HUDEP-2 (cell line): ENCODE results near the gene LRRTM4.

Source experiments
- DNase-seq, 76 experiments: peaks; one replicate each; lab custom pipeline; 2025; ENCODE audit not compliant: unreplicated experiment in 76 of 76; lab: John Stamatoyannopoulos, UW

The LRRTM4 gene

DNA sequence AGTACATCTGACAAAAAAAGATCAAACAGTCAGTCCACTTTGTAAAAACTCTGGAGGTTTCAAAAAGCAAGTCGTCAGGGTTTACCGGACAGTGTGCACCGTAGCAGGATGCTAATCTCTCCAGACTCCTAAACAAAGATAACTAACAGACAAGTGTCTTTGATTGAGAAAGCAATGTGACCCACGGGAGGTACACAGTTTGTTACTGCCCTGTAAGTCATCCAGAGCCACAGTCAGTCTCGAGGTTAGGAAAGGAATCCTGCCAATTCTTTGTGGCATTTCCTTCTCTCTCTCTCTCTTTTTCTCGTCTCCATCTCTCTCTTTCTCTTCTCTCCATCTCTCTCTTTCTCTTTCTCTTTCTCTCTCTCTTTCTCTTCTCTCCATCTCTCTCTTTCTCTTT lies 42.8 kb downstream of the LRRTM4 start:
- no peak for DNase-seq

DNA sequence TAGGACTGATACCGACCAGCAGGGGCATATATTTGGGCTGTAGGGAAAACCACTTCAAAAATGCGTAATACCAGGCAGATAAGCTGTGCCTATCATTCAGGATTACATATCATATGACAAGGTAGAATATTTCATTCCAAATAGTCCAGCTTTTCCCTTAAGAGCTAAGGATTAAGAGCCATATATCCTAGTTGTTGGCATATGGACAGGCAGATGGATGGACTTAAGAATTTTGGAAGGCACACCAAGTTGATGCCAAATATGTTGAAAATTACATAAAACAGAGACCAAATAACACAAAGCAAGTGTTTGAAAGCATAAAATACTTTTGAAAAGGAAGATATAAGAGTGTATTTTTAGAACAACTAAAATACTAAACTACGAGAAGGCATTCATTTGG lies 52.1 kb downstream of the LRRTM4 start:
- no peak for DNase-seq

- no peak for DNase-seq
Observed at GRCh38 chr2:77469106-77469505, 53.1 kb downstream of the LRRTM4 start.

GRCh38 chr2:77459840-77460239 lies 62.3 kb downstream of the LRRTM4 start:
- no peak for DNase-seq

GRCh38 chr2:77458216-77458615 lies 64.0 kb downstream of the LRRTM4 start:
- no peak for DNase-seq

DNA sequence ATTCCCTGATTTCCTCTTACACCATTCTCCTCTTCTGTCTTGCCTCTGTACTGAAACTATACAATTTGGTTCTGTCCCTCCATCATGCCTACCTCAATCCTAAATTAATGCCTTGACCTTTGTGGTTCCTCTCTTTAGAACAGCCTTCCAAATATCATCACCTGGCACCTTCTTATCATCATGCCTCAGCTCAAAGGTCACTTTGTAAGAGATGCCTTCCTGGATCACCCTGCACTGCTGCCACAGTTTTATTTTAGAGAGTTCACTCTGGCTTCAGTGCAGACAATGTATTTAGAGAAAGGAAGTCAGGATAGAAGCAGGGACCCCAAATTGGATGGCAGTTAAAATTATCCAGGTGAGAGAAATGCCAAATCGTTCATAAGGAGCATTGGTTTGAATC lies 64.5 kb downstream of the LRRTM4 start:
- DNase-seq, result no peak

DNA sequence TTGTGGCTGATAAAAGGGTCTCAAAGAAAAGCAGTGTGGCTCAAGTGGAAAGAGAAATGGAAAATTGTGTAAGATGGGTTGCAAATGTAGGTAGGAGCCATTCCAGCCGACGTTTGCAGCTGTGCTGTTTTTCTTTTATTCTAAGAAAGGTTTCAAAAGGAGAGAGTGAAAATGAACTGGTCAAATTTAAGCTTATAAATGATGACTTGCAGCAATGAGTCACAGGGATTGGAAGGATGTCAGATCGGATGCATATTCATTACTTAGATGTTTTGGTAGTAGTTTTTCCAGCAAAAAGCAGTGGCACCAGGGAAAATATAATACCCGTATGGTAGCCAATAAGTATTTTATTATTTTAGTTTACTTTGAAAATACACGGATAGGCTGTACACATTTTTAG lies 79.1 kb downstream of the LRRTM4 start:
- DNase-seq, result no peak

DNA sequence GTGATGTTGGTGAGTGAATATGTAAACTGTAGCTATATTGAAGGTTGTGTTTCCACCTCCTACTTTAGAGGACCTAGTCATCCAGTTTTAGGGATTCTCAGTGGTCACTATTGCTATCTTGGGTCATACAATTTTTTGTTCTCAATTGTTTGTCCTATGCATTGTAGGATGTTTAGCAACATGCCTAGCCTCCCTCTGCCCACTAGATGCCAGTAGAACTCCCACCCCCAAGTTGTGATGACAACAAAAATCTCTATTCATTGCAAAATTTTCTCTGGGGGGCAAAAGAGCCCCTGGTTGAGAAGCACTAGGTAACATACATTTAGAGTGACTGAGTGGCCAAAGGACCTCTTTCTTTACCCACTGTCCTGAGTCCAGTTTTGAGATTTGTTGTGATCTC lies 87.3 kb downstream of the LRRTM4 start:
- DNase-seq, result no peak

DNA sequence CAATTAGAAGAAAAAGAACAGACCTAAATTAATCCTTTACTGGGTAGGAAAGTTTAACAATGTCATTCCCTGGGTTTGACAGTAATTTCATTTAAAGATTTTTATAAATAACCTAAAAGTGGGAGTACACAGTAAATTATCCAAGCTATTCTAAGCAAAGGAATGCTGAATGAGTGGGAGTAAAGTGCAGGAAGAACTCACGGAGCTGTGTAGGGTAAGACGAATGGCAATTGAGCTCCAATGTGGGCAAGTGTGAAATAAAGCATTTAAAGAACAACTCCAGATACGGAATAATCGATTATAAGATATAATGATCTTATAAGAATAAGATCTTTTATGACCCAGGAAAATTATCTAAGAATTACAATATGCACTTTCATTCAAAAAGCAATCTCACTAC lies 93.2 kb downstream of the LRRTM4 start:
- no peak for DNase-seq

DNA sequence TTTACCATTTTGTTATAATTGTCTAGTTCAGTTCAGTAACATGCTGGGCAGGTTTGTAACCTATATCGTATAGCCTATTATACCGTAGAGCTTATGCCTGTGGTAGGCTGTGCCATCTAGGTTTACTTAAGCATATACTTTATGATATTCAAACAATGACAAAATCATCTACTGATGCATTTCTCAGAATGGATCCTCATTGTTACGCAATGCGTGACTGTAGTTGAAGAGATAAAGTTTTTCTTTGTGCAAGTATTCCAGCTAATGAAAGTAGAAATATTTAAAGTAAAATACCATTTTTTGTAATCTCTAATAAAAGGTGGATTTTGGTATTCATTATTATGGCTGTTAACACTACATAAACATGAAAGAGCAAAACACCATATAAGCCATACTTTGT lies 100.2 kb downstream of the LRRTM4 start:
- DNase-seq, result no peak

DNA sequence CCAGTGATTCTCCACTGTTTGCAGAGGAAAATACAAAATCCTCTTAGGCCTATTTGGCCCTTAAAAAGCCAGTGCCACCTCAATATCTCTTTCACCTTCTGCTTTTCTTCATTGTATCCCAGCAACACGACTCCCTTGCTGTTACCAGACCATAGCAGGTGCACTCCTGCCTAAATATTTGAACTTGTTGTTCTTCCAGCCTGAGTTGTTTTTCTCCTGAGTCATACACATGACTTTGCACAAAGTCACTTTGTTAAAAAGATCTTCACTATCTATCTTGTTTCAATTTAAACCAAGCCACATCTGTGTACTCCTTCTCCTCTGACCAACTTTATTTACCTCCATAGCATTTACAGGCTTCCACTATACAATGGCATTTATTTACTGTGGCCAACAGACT lies 103.6 kb downstream of the LRRTM4 start:
- DNase-seq, result no peak

DNA sequence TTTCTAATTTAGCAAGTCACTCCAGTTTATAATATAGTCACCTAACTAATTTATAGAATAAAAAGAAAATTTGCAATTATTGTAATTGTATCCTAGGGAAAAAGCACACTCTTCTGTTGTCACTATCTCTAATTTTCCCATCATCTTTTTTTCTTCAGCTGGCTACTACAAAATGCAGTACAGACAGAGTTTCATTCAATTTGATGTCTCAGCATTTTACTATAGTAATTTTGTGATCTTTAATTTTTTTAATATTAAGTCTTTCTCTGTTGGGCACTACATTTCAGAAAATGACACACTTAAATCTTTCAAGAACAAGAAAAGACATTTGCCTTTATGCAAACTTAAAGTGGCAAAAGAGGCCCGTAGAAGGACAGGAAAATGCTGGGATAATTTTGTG lies 118.0 kb downstream of the LRRTM4 start:
- DNase-seq, result no peak

GRCh38 chr2:77398970-77399600 lies 123.1 kb downstream of the LRRTM4 start:
- DNase-seq, result no peak

GRCh38 chr2:77397763-77398162 lies 124.4 kb downstream of the LRRTM4 start:
- DNase-seq, result no peak

DNA sequence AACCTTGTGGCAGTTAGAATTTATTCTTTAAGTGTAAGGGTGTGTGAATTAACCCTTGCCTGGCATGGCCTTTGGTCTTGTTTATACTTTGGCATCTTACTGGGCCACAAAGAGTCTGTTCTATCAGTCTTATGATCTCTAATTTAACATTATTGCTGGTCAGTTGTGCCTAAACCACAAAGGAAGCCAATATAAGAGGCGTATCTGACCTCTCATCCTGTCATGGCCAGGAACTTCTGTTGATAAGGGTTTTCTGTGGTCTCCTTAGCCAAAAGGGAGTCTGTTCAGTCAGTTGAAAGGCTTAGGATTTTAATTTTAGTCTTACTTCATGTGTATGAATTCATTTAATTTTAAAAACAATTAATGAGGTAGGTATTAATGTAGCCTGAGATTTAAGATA lies 127.2 kb downstream of the LRRTM4 start:
- DNase-seq, result no peak

- DNase-seq, result no peak
Observed at GRCh38 chr2:77391119-77391518, 131.1 kb downstream of the LRRTM4 start.

GRCh38 chr2:77387324-77387723 lies 134.9 kb downstream of the LRRTM4 start:
- DNase-seq, result no peak

- no peak for DNase-seq
Observed at GRCh38 chr2:77372636-77373035, 149.5 kb downstream of the LRRTM4 start.

GRCh38 chr2:77370511-77370910 lies 151.7 kb downstream of the LRRTM4 start:
- DNase-seq, result no peak

GRCh38 chr2:77363277-77363676 lies 158.9 kb downstream of the LRRTM4 start:
- DNase-seq, result no peak

DNA sequence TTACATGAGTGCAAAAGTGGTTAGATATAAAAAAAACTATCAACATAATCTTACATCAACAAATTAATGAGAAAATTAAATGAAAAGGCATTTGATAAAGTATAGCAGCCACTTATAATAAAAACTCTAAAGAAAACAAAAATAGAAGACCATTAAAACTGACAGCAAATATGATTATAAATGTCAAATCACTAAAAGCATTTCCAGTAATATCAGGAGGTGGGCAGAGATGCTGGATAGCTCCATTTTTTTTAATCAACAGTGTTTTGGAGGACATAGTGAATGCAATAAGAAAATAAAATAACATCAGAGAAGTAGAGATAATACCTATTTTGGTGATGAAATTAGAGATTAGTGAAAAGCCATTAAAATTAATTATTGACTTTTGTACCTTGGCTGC lies 173.4 kb downstream of the LRRTM4 start:
- DNase-seq, result no peak

- no peak for DNase-seq
Observed at GRCh38 chr2:77336013-77336412, 186.2 kb downstream of the LRRTM4 start.
